Bronchial epithelial cell (primary cell): ENCODE measurements around the gene MGMT. TPM values are rescaled to one million over a fixed set of nuclear protein-coding genes. Genes with fewer than 3 reads are reported as not detected.

Source experiments
- DNase-seq: peaks from one replicate; pipeline ENCODE4 v3.0.0-alpha.2; 2010; ENCODE audit warnings: low read depth
- FAIRE-seq: peaks from 2 replicates; lab custom pipeline; 2011; peaks lifted over from hg19 to GRCh38; lab: Jason Lieb, UNC
- H3K27me3 ChIP-seq: 2 replicates; pipeline ENCODE4 v1.5.1; 2011; ENCODE audit warnings: low read length; ENCODE audit not compliant: control insufficient read depth, insufficient read depth
- H3K36me3 ChIP-seq: 2 replicates; pipeline ENCODE4 v1.5.1; 2011; ENCODE audit warnings: low read length; ENCODE audit not compliant: control insufficient read depth, insufficient read depth
- H3K4me3 ChIP-seq: 2 replicates; pipeline ENCODE4 v1.5.1; 2011; ENCODE audit warnings: mild to moderate bottlenecking, low read depth, low read length, control low read depth
- total RNA-seq: library from RNA; depleted of rRNA; stranded (reverse); fragments of >200 nt; gene quantifications from 2 replicates; pipeline ENCODE4 v1.2.1, GENCODE V29; 2014
- TF ChIP-seq, protein P1 (sequence below): IDR thresholded peaks from 2 replicates; pipeline ENCODE4 v1.5.1; 2011; ENCODE audit warnings: mild to moderate bottlenecking, moderate library complexity, low read length, control low read depth, inconsistent platforms; ENCODE audit not compliant: insufficient read depth, severe bottlenecking

The MGMT gene
- total RNA-seq, 1 donor from 2014 or later = 19.7 TPM

DNA sequence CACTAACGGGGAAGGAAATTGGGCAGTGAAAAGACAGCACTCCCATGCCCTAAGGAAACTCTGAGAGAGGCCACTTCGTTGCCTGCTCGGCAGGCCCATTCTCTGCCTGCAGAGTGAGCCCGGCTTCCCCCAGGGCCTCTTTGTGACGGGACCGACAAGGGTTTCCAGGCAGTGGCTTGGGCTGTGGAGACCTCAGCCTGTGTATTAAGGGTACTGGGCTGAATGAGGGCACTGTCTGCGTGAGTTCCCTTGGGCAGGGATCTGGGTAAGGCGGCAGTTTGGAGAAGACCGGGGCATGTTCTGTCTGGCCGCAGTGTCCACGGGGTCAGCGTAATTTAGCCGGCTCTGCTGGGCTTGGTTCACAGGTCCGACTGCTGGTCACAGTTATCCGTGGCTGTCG lies 237.2 kb downstream of the MGMT start:
- no peak for DNase-seq
- no peaks in the 10 kb centered on the region for H3K27me3 ChIP-seq
- TF ChIP-seq, protein P1, sequence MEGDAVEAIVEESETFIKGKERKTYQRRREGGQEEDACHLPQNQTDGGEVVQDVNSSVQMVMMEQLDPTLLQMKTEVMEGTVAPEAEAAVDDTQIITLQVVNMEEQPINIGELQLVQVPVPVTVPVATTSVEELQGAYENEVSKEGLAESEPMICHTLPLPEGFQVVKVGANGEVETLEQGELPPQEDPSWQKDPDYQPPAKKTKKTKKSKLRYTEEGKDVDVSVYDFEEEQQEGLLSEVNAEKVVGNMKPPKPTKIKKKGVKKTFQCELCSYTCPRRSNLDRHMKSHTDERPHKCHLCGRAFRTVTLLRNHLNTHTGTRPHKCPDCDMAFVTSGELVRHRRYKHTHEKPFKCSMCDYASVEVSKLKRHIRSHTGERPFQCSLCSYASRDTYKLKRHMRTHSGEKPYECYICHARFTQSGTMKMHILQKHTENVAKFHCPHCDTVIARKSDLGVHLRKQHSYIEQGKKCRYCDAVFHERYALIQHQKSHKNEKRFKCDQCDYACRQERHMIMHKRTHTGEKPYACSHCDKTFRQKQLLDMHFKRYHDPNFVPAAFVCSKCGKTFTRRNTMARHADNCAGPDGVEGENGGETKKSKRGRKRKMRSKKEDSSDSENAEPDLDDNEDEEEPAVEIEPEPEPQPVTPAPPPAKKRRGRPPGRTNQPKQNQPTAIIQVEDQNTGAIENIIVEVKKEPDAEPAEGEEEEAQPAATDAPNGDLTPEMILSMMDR = no peak
- H3K4me3 ChIP-seq = no peak overlapping the region
- FAIRE-seq = no peak
- H3K36me3 ChIP-seq = no peaks in the 10 kb centered on the region

DNA sequence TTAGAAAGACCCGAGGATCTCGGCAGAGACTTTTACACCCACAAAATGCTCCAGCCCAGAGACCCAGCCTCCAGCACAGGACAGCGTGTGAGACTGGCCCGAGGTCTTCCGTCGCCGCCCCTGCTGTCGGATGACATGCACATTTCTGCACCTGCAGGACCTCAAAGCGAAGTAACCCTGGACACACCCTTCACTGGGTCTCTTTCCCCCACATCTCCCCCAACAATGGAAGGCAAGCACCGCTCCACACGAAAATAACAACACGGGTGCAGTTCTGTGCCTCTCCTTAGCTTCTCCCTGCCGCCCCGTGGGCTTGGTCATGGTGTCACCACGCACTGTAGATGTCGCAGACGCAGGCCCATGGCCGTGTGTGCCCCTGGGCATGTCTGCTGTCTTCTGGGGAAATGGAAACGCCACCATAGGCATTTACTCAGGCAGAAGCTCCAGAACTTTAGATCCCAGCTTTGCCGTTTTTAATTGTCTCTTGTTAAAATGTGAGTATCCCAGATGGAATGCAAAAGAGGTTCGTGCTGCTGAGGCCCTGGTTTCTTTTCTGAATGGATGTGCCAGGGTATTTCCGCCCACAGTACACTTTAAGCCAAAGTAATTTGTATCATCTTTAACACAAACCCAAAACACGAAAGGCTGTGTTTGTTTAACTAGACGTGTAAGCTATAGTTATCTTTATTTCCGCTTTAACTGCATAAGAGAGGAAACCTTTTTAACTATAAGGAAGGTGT lies 237.9 kb downstream of the MGMT start:
- H3K36me3 ChIP-seq = no peaks in the 10 kb centered on the region
- no peak for DNase-seq
- TF ChIP-seq, protein P1 = no peak
- H3K27me3 ChIP-seq = no peaks in the 10 kb centered on the region
- H3K4me3 ChIP-seq = no peak overlapping the region
- no peak for FAIRE-seq

DNA sequence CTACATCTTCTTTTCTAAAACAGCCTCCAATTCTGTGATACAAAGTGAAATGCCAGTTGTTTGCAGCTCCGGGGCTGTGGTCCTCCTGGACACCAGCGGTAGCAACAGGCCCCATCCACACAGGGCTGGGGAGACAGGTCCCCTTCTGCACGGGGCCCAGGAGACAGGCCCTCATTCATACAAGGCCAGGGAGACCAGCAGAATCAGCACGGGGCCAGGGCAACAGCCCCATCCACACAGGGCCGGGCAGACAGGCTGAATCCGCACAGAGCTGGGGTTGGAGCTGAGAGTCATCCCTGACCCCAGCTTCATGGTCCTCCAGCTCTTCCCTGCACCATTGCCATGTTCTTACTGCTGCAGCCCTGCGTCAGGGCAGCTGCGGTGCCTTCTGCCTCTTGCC lies 238.6 kb downstream of the MGMT start:
- H3K36me3 ChIP-seq = no peaks in the 10 kb centered on the region
- TF ChIP-seq, protein P1 = no peak
- H3K27me3 ChIP-seq = no peaks in the 10 kb centered on the region
- no peak overlapping the region for H3K4me3 ChIP-seq
- DNase-seq = no peak
- no peak for FAIRE-seq

DNA sequence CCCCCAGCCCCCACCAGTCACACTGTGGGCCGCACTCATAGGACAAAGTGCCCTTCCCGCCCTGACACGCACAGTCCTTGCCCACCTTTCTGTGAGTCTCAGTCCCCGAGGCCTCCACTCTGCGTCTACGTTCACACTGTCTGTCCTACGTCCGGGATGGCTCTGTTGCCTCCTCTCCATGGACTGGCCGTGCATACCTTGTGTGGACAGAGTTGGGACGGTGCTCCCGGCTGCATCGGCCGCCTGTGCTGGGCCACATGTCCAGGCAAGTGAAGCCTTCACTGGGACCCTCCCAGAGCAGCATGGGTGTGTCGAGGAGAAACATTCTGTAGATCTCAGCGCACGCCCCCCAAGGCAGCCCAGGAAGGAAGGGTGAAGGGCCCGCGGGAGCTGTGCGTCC lies 239.0 kb downstream of the MGMT start:
- Histone ChIP-seq H3K27me3 (no peaks in the 10 kb centered on the region), H3K4me3 (no peak overlapping the region), H3K36me3 (no peaks in the 10 kb centered on the region)
- no peak for FAIRE-seq
- TF ChIP-seq, protein P1 = no peak
- no peak for DNase-seq

DNA sequence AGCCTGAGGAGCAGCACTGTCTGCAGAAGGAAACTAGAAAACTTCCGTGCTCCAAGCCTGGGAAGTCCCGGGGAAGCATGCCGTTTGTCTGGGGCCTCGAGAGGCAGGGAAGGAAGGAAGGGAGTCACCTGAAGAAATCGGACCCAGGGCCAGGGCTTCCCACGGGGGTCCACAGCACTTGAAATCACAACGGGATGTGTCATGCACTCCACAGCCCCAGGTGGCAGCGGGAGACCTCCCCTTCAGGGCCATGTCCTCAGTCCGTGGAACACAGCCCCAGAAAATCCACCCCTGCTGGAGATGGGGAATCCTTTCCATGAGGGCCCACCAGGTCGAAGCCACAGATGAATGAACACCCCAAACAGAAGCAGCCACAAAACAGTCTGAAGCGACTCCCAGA lies 239.5 kb downstream of the MGMT start:
- DNase-seq = no peak
- H3K4me3 ChIP-seq = no peak overlapping the region
- no peaks in the 10 kb centered on the region for H3K27me3 ChIP-seq
- TF ChIP-seq, protein P1 = no peak
- no peak for FAIRE-seq
- no peaks in the 10 kb centered on the region for H3K36me3 ChIP-seq
